SK-N-SH treated with all-trans-retinoic acid at 6 μM for 48 hours (cell line): ENCODE results near the gene KMO.

Experiments used
- ATAC-seq: fragments of 200-7000 bp; cut with Tn5 transposase; 3 replicates; pipeline ENCODE4 v1.9.1; 2020; ENCODE audit warnings: mild to moderate bottlenecking, moderate library complexity
- ARNTL ChIP-seq: fragments of 450-650 bp; formaldehyde crosslinking; IDR thresholded peaks from 2 replicates; pipeline ENCODE4 v1.5.0; 2020; ENCODE audit warnings: low read depth, mild to moderate bottlenecking, moderate library complexity, borderline replicate concordance
- BACH2 ChIP-seq: fragments of 250-450 bp; sonication (Bioruptor Pico); IDR thresholded peaks from 2 replicates; pipeline ENCODE4 v1.9.0; 2021; ENCODE audit warnings: mild to moderate bottlenecking, borderline replicate concordance
- CSDC2 ChIP-seq: fragments of 250-450 bp; sonication (Bioruptor Pico); IDR thresholded peaks from 2 replicates; pipeline ENCODE4 v1.5.0; 2020; ENCODE audit warnings: mild to moderate bottlenecking, moderate library complexity
- ESRRG ChIP-seq: fragments of 250-450 bp; sonication (Bioruptor Pico); IDR thresholded peaks from 2 replicates; pipeline ENCODE4 v1.6.1; 2021; ENCODE audit warnings: mild to moderate bottlenecking
- GLIS3 ChIP-seq: fragments of 250-450 bp; sonication (Bioruptor Pico); IDR thresholded peaks from 2 replicates; pipeline ENCODE4 v1.5.0; 2020; ENCODE audit warnings: mild to moderate bottlenecking, moderate library complexity
- ISL1 ChIP-seq: fragments of 250-450 bp; sonication (Bioruptor Pico); IDR thresholded peaks from 2 replicates; pipeline ENCODE4 v2.1.2; 2022; ENCODE audit warnings: mild to moderate bottlenecking, moderate library complexity
- OSR1 ChIP-seq: fragments of 250-450 bp; sonication (Bioruptor Pico); IDR thresholded peaks from 2 replicates; pipeline ENCODE4 v1.8.0; 2022; ENCODE audit warnings: moderate library complexity, mild to moderate bottlenecking, inconsistent platforms
- PPARA ChIP-seq: fragments of 250-450 bp; sonication (Bioruptor Pico); IDR thresholded peaks from 2 replicates; pipeline ENCODE4 v1.5.0; 2020; ENCODE audit warnings: mild to moderate bottlenecking, borderline replicate concordance
- RARB ChIP-seq: fragments of 250-450 bp; sonication (Bioruptor Pico); IDR thresholded peaks from 2 replicates; pipeline ENCODE4 v1.8.0; 2021; ENCODE audit warnings: mild to moderate bottlenecking, moderate library complexity
- TOX ChIP-seq: fragments of 250-450 bp; sonication (Bioruptor Pico); IDR thresholded peaks from 2 replicates; pipeline ENCODE4 v1.8.0; 2021; ENCODE audit warnings: mild to moderate bottlenecking, moderate library complexity, borderline replicate concordance
- ZC3H10 ChIP-seq: fragments of 250-450 bp; sonication (Bioruptor Pico); IDR thresholded peaks from 2 replicates; pipeline ENCODE4 v1.5.1; 2021; ENCODE audit warnings: mild to moderate bottlenecking, moderate library complexity
- ZFP3 ChIP-seq: fragments of 250-450 bp; sonication (Bioruptor Pico); IDR thresholded peaks from 2 replicates; pipeline ENCODE4 v1.5.0; 2020; ENCODE audit warnings: mild to moderate bottlenecking, moderate library complexity
- ZFP30 ChIP-seq: fragments of 450-650 bp; formaldehyde crosslinking; IDR thresholded peaks from 2 replicates; pipeline ENCODE4 v1.5.0; 2022; ENCODE audit warnings: mild to moderate bottlenecking, moderate library complexity
- ZNF565 ChIP-seq: fragments of 450-650 bp; formaldehyde crosslinking; conservative IDR thresholded peaks from 2 replicates; pipeline ENCODE4 v1.5.0; 2020; ENCODE audit warnings: low read depth, mild to moderate bottlenecking, moderate library complexity
- TF ChIP-seq, protein P1 (sequence below): fragments of 250-450 bp; sonication (Bioruptor Pico); IDR thresholded peaks from 2 replicates; pipeline ENCODE4 v1.8.0; 2021; ENCODE audit warnings: low read depth, mild to moderate bottlenecking, moderate library complexity, borderline replicate concordance
- TF ChIP-seq, protein P2 (sequence below): fragments of 250-450 bp; sonication (Bioruptor Pico); IDR thresholded peaks from 2 replicates; pipeline ENCODE4 v1.5.1; 2020; ENCODE audit warnings: low read depth, mild to moderate bottlenecking, moderate library complexity
- TF ChIP-seq, protein P3 (sequence below): fragments of 250-450 bp; sonication (Bioruptor Pico); IDR thresholded peaks from 2 replicates; pipeline ENCODE4 v1.5.0; 2020; ENCODE audit warnings: mild to moderate bottlenecking, moderate library complexity
- TF ChIP-seq, protein P4 (sequence below): fragments of 250-450 bp; sonication (Bioruptor Pico); IDR thresholded peaks from 2 replicates; pipeline ENCODE4 v1.5.1; 2021; ENCODE audit warnings: mild to moderate bottlenecking, moderate library complexity
- TF ChIP-seq, protein P5 (sequence below): fragments of 250-450 bp; sonication (Bioruptor Pico); IDR thresholded peaks from 2 replicates; pipeline ENCODE4 v1.8.0; 2020; ENCODE audit warnings: mild to moderate bottlenecking, moderate library complexity, borderline replicate concordance

Gene KMO

DNA sequence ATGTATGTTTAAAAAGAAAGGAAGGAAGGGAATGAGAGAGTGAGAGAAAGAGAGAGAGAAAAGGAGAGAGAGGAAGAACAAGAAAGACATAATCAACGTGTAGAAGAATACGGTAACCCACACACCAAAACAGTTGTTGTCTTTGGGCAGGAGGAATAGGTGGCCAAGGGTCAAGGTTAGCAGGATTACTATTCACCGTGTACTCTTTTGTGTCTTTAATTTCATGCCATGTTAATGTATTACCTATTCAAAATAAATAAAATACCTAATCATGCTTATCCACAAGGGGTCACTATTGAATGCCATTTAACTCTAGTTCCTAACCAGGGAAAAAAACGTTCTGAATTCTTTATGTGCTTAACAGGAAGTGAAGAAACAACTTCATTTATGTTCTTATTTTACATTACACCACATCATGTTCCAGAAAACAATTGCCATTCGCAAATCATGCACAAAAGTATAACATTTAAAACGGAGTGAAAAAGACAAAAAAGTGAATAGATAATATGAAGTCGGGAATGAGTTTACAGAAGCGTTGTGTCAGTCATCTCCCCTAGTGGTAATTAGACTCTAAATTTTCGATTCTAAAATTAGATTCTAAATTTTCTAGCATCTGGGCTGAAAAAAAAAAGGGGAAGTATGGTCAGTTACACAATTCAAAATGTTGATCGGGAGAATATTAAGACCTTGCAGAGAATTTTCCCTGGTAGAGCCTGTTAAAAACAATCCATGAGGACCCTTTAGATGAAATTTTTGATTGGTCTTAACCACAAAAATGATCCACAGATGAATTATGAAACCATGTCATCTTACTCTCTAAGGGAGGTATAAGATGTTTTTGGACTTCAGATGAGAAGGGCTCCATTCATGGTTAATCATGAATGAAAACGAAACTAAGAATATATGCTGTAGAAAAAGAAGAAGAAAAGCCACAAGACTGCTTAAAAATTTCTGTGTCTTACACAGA is 700 bp upstream of the KMO start:
- ATAC-seq, result peak; percentile 95

DNA sequence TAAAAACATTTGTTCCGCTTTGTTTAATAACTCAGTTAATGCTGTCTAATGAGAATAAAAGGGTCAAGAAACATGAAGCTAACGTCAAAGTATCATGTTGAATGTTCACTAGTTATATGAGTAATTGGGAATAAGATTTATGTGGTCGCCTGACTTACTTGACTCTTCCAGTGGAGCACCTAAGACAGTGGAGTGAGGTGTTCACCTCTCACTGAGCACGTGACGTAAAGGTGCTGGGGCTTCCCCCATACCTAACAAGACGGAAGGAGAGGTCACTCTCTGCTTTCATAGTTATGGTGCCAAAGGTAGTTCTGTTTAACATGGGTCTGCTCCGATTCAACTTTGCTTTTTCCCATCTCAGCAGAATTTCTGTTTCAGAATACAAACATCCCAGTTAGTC is 686 bp downstream of the KMO start:
- no peak for TF ChIP-seq ZFP30 (CRISPR knock-in tag)
- ATAC-seq, result no peak

More for the DNA sequence above, 700 bp upstream of the KMO start:
- TF ChIP-seq ZC3H10 (CRISPR knock-in tag) (no peak), GLIS3 (CRISPR knock-in tag) (no peak), ZFP30 (CRISPR knock-in tag) (no peak), CSDC2 (CRISPR knock-in tag) (no peak)
- TF ChIP-seq, protein P1, sequence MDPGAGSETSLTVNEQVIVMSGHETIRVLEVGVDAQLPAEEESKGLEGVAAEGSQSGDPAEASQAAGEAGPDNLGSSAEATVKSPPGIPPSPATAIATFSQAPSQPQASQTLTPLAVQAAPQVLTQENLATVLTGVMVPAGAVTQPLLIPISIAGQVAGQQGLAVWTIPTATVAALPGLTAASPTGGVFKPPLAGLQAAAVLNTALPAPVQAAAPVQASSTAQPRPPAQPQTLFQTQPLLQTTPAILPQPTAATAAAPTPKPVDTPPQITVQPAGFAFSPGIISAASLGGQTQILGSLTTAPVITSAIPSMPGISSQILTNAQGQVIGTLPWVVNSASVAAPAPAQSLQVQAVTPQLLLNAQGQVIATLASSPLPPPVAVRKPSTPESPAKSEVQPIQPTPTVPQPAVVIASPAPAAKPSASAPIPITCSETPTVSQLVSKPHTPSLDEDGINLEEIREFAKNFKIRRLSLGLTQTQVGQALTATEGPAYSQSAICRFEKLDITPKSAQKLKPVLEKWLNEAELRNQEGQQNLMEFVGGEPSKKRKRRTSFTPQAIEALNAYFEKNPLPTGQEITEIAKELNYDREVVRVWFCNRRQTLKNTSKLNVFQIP (CRISPR knock-in tag), result no peak

DNA sequence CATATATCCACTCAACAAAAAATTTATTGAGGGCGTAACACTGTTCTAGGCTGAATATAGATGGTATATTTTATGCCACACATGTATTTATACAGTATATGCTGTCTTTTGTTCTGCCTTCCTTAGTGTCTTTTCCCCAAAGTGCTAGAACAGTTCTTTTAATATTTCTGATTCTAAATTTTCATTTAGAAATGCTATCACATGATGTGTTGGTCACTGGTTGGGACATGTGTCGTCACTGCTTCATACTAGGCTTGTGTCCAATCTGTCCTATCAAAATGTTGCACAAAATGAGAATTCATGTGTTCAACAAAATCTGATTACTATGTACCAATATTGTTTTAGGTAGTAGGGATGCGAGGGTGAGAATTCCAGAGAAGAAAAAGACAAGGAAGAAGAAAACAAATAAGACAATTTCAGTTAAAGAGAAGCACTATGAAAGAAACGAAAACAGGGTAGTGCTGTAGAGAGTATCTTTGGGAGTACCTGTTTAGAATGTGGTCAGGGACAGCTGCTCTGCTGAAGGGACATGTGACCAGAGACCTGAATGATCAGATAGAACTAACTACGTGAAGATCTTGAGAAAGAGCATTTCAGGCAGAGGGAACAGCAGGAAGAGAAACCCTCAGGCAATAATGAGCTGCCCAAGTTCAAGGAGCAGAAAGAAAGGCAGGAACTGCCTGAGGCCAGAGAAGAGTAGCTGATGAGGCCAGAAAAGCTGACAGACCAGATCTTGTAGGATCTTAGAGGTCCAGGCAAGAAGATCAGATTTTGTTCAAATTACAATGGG is 1.3 kb downstream of the KMO start:
- no peak for ATAC-seq
- TF ChIP-seq, protein P2, sequence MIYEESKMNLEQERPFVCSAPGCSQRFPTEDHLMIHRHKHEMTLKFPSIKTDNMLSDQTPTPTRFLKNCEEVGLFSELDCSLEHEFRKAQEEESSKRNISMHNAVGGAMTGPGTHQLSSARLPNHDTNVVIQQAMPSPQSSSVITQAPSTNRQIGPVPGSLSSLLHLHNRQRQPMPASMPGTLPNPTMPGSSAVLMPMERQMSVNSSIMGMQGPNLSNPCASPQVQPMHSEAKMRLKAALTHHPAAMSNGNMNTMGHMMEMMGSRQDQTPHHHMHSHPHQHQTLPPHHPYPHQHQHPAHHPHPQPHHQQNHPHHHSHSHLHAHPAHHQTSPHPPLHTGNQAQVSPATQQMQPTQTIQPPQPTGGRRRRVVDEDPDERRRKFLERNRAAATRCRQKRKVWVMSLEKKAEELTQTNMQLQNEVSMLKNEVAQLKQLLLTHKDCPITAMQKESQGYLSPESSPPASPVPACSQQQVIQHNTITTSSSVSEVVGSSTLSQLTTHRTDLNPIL (CRISPR knock-in tag), result no peak
- TF ChIP-seq, protein P1 (CRISPR knock-in tag), result no peak
- TF ChIP-seq CSDC2 (CRISPR knock-in tag) (no peak), PPARA (CRISPR knock-in tag) (no peak), ISL1 (CRISPR knock-in tag) (no peak), ZC3H10 (CRISPR knock-in tag) (no peak), ESRRG (CRISPR knock-in tag) (no peak), OSR1 (CRISPR knock-in tag) (no peak), GLIS3 (CRISPR knock-in tag) (no peak), ARNTL (CRISPR knock-in tag) (no peak), ZFP3 (no peak), BACH2 (CRISPR knock-in tag) (no peak), RARB (CRISPR knock-in tag) (no peak), ZFP30 (CRISPR knock-in tag) (no peak), ZNF565 (CRISPR knock-in tag) (no peak), TOX (CRISPR knock-in tag) (no peak)
- TF ChIP-seq, protein P3, sequence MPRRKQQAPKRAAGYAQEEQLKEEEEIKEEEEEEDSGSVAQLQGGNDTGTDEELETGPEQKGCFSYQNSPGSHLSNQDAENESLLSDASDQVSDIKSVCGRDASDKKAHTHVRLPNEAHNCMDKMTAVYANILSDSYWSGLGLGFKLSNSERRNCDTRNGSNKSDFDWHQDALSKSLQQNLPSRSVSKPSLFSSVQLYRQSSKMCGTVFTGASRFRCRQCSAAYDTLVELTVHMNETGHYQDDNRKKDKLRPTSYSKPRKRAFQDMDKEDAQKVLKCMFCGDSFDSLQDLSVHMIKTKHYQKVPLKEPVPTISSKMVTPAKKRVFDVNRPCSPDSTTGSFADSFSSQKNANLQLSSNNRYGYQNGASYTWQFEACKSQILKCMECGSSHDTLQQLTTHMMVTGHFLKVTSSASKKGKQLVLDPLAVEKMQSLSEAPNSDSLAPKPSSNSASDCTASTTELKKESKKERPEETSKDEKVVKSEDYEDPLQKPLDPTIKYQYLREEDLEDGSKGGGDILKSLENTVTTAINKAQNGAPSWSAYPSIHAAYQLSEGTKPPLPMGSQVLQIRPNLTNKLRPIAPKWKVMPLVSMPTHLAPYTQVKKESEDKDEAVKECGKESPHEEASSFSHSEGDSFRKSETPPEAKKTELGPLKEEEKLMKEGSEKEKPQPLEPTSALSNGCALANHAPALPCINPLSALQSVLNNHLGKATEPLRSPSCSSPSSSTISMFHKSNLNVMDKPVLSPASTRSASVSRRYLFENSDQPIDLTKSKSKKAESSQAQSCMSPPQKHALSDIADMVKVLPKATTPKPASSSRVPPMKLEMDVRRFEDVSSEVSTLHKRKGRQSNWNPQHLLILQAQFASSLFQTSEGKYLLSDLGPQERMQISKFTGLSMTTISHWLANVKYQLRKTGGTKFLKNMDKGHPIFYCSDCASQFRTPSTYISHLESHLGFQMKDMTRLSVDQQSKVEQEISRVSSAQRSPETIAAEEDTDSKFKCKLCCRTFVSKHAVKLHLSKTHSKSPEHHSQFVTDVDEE, result no peak
- TF ChIP-seq, protein P4, sequence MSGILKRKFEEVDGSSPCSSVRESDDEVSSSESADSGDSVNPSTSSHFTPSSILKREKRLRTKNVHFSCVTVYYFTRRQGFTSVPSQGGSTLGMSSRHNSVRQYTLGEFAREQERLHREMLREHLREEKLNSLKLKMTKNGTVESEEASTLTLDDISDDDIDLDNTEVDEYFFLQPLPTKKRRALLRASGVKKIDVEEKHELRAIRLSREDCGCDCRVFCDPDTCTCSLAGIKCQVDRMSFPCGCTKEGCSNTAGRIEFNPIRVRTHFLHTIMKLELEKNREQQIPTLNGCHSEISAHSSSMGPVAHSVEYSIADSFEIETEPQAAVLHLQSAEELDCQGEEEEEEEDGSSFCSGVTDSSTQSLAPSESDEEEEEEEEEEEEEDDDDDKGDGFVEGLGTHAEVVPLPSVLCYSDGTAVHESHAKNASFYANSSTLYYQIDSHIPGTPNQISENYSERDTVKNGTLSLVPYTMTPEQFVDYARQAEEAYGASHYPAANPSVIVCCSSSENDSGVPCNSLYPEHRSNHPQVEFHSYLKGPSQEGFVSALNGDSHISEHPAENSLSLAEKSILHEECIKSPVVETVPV (CRISPR knock-in tag), result no peak
- TF ChIP-seq, protein P5, sequence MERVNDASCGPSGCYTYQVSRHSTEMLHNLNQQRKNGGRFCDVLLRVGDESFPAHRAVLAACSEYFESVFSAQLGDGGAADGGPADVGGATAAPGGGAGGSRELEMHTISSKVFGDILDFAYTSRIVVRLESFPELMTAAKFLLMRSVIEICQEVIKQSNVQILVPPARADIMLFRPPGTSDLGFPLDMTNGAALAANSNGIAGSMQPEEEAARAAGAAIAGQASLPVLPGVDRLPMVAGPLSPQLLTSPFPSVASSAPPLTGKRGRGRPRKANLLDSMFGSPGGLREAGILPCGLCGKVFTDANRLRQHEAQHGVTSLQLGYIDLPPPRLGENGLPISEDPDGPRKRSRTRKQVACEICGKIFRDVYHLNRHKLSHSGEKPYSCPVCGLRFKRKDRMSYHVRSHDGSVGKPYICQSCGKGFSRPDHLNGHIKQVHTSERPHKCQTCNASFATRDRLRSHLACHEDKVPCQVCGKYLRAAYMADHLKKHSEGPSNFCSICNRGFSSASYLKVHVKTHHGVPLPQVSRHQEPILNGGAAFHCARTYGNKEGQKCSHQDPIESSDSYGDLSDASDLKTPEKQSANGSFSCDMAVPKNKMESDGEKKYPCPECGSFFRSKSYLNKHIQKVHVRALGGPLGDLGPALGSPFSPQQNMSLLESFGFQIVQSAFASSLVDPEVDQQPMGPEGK, result no peak
